Measurements from ENCODE around the gene LRP5. TPM values are rescaled to one million over a fixed set of nuclear protein-coding genes. Genes with fewer than 3 reads are reported as not detected.
"Not testable (repeated sequence)": the region's sequence is repeated elsewhere in the genome, so short reads cannot be mapped to it uniquely, and the experiment has no call there.

LRP5 gene
- total and polyA plus RNA-seq, 8 donors: 11.8 to 152 (median 44.2) TPM

DNA sequence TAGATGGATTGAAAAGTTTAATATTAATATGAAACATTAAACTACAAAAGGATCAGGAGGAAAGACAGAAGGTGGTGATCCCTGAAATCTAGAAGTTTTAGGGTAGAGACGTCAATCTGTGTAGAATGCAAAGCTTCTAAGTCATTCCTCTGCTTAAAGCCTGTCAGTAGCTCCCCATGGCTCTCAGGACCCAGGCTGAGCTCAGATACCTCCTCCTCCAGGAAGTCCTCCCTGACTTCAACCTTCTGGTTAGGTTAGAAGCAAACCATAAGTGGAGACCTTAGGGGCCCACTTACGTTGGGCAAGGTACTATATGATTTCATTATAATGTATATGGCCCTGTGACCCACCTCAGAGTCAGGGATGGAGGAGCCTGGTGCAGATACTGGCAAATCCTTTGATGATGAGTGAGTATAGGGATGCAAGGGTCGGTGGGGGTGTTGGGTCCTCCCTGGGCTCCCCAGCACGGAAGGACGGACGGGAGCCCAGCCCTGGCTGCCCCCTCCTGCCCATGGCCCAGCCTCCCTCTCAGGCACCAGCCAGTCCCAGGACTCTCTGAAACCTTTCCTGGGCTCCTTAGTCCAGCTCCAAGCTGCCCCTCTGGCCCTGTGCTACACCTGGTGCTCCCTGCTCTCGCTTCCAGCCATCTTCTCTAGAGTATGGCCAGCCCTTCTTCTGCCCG is 145.0 kb downstream of the LRP5 start:
- Histone ChIP-seq H3K9me3 (no peaks in the 10 kb centered on the region), H3K27ac (no peak overlapping the region), H3K4me1 (peaks cover 6 to 29% (median 16%) of the 10 kb centered on the region in 4 donors), H3K36me3 (no peaks in the 10 kb centered on the region), H3K4me3 (no peak overlapping the region), H3K27me3 (no peaks in the 10 kb centered on the region)
- 74 to 84% (median 78%) methylated on average over 7 to 8 of the region's 8 CpGs for WGBS, 5 donors
- intact Hi-C loops (cut with DNase I; ENCODE audit: low total_unique reads): no loop called here
- no peak for DNase-seq
- no peak for TF ChIP-seq POLR2A (IDR thresholded peaks at IDR 0.05)
- no peak for TF ChIP-seq CTCF (IDR thresholded peaks at IDR 0.05)
- no peak for TF ChIP-seq POLR2AphosphoS5 (IDR thresholded peaks at IDR 0.05)
- TF ChIP-seq EP300 (IDR thresholded peaks at IDR 0.05): no peak

DNA sequence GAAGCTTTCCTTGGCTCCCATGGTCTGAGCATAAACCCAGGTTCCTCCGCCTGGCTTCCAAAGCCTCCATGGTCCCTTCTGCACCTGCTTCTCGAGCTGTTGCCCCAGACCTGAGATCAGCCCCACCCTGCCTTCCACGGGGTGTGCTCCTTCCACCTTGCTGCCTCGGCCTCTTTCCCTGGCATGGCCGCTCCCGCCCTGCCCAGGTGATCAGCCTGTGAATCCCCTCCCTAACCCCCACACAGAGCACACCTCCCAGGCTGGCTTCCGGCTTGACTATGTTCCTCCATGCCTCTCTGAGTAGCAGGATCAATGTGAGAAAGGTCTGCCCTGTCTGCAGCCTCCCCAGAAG is 145.5 kb downstream of the LRP5 start:
- TF ChIP-seq POLR2A (IDR thresholded peaks at IDR 0.05) (no peak), POLR2AphosphoS5 (IDR thresholded peaks at IDR 0.05) (no peak), EP300 (IDR thresholded peaks at IDR 0.05) (no peak), CTCF (IDR thresholded peaks at IDR 0.05) (no peak)
- Histone ChIP-seq H3K9me3 (no peaks in the 10 kb centered on the region), H3K27ac (peak overlapping the region in 1 of 5 donors; percentile 4), H3K36me3 (no peaks in the 10 kb centered on the region), H3K4me1 (peaks cover 9 to 34% (median 22%) of the 10 kb centered on the region in 4 donors), H3K27me3 (no peaks in the 10 kb centered on the region), H3K4me3 (no peak overlapping the region)
- 56 to 82% (median 65%) methylated on average over 7 of the region's 7 CpGs for WGBS, 5 donors
- intact Hi-C loops (cut with DNase I; ENCODE audit: low total_unique reads): no loop called here
- peak in 1 of 2 donors; percentile 41 for DNase-seq

DNA sequence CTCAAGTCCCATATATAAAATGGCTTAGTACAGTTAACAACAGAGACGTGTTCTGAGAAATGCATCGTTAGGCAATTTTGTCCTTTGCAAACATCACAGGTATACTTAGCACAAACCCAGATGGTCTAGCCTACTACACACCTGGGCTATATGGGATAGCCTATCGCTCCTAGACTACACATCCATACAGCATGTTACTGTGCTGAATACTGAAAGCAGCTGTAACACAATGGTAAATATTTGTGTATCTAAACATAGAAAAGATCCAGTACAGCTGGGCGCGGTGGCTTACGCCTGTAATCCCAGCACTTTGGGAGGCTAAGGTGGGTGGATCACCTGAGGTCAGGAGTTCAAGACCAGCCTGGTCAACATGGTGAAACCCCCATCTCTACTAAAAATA is 145.9 kb downstream of the LRP5 start:
- Histone ChIP-seq H3K4me1 (peaks cover 14 to 39% (median 26%) of the 10 kb centered on the region in 4 donors), H3K27ac (peak overlapping the region in 1 of 5 donors; percentile 4)
- intact Hi-C loops (cut with DNase I; ENCODE audit: low total_unique reads); H3K4me3 ChIP-seq; DNase-seq; H3K27me3 ChIP-seq; H3K9me3 ChIP-seq; H3K36me3 ChIP-seq: not testable (repeated sequence)
- WGBS, 5 donors: 32 to 75% (median 58%) methylated on average over 6 of the region's 6 CpGs

- Histone ChIP-seq H3K27ac (peak overlapping the region; percentile 95 to 99 (median 99)), H3K27me3 (no peaks in the 10 kb centered on the region), H3K36me3 (no peaks in the 10 kb centered on the region), H3K9me3 (no peaks in the 10 kb centered on the region), H3K4me3 (peak overlapping the region; percentile 83 to 97 (median 90)), H3K4me1 (peaks cover 27 to 52% (median 43%) of the 10 kb centered on the region in 4 donors)
- DNase-seq: peak; percentile 96 to 99
- peak in 1 of 7 experiments; percentile 22 for TF ChIP-seq CTCF (IDR thresholded peaks at IDR 0.05)
- no peak for TF ChIP-seq POLR2A (IDR thresholded peaks at IDR 0.05)
- TF ChIP-seq POLR2AphosphoS5 (IDR thresholded peaks at IDR 0.05): peak in 2 of 3 donors; percentile 7 to 65
- no peak for TF ChIP-seq EP300 (IDR thresholded peaks at IDR 0.05)
- intact Hi-C loops (cut with DNase I; ENCODE audit: low total_unique reads): no loop called here
- WGBS, 5 donors: 3 to 5% (median 4%) methylated on average over 42 to 56 of the region's 56 CpGs
Measured at GRCh38 chr11:68459886-68460740, 147.7 kb downstream of the LRP5 start.
